SKM-1 treated with dmso at 0.1 percent for 144 hours (cell line): ENCODE data around the gene PYGB.
"Not testable (repeated sequence)": the region's sequence is repeated elsewhere in the genome, so short reads cannot be mapped to it uniquely, and the experiment has no call there.

ENCODE experiments used
- DNase-seq: peaks from one replicate; lab custom pipeline; 2025; ENCODE audit not compliant: unreplicated experiment; lab: John Stamatoyannopoulos, UW

PYGB gene

DNA sequence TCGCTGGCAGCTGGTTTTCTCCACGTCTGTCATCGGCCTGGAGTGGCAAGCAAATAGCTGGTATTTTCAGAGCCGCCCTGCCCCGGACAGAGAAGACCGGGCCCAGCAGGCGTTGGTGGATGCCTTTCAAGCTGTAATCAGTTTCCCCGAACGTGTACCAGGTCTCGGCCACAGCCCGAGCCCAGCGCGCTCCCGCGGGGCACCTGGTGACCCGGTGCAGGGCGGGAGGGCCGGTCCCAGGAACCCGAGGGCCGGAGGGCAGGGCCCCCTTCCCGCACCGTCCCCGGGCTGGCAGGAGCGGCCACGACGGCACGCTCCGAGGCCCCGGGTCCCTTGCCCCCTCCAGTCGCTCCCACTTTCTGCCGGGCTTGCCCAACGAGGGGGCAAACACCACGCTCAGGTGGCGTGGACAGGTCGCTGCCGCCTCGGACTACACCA, 348 bp upstream of the PYGB start:
- DNase-seq: no peak

- no peak for DNase-seq
Measured at GRCh38 chr20:25248786-25249172, 894 bp downstream of the PYGB start.

DNA sequence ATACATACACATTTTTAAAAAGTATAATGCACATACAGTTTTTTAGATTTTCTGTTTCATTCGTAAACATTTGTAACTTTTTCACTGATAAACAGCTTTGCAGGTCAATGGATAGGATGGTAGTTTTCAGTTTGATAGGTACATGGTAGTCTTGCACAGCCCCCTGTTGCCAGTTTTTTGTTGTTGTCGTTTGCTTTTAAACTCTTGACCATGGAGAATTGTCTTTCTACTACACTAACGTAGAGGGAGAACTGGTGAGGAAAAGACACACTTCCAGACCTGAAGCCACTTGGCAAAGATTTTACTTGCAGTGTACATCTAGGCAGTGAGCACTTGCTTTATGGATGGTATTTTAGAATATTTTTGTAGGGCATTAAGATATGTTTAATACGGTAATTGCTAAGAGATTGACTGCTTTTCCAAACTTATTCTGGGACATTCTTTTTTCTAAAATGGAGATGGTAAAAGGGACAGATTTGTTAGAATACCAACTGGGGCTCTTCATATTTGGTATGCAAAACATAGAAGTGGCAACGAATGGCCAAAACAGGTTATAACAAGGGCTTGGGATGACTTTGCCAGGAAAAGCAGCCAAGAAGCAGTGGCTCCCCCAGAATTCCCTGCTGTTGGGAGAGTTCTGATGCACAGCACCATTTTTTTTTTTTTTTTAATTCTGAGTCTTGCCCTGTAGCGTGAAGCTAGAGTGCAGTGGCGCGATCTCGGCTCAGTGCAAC, 1.5 kb downstream of the PYGB start:
- DNase-seq: no peak

GRCh38 chr20:25250508-25250907, 2.6 kb downstream of the PYGB start:
- no peak for DNase-seq

- no peak for DNase-seq
Measured at GRCh38 chr20:25251019-25251418, 3.1 kb downstream of the PYGB start.

- DNase-seq: no peak
Measured at GRCh38 chr20:25251558-25251957, 3.7 kb downstream of the PYGB start.

- DNase-seq: no peak
Measured at GRCh38 chr20:25252230-25252651, 4.4 kb downstream of the PYGB start.

DNA sequence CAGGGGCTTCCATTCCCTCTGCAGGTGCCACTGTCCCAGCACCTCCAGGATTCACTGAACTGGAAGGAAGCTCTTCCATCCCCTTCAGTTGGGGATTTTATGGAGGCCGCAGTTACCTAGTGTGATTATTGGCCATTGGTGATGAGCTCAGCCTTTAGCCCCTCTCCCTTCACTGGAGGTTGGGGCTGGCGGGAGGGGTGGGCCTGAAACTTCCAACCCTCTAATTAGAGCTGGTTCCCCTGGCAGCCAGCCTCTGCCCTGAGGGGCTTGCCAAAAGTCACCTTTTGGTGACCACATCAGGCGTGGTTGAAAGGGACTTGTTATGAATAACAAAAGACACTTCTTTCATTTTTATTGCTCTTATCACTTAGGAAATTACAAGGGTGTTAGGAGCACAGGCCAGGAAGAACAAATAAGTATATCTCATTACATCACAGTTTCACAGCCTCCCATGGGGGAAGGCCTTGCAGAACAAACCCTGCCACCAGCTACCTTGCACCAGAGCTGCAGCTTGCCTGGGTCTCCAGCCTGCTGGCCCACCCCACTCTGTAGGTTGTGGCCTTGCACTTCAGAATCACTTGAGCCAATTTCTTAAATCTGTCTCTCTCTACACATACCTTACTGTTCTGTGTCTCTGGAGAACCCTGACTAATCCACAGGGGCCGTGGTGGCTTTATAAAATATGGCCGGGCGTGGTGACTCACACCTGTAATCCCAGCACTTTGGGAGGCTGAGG, 5.0 kb downstream of the PYGB start:
- DNase-seq: no peak

GRCh38 chr20:25253606-25254275, 5.9 kb downstream of the PYGB start:
- DNase-seq: no peak

DNA sequence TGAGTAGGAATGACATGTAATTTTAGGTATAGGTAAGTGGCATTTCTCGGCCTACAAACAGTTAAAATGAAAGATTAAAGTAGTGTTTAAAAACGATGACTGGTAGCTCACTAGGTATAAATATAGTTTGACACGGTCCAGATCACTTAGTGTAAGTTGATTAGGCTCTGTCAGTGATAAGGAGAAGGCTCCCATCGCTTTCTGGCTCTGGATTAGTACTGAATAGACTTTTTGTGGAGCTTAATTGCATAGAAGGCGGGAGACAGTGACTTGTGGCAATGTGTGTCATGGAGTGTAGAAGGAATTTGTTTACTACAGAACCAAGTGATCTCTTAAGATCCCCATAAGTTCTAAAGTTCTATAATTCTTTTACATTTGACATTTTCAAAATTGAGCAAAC, 6.7 kb downstream of the PYGB start:
- DNase-seq: no peak

DNA sequence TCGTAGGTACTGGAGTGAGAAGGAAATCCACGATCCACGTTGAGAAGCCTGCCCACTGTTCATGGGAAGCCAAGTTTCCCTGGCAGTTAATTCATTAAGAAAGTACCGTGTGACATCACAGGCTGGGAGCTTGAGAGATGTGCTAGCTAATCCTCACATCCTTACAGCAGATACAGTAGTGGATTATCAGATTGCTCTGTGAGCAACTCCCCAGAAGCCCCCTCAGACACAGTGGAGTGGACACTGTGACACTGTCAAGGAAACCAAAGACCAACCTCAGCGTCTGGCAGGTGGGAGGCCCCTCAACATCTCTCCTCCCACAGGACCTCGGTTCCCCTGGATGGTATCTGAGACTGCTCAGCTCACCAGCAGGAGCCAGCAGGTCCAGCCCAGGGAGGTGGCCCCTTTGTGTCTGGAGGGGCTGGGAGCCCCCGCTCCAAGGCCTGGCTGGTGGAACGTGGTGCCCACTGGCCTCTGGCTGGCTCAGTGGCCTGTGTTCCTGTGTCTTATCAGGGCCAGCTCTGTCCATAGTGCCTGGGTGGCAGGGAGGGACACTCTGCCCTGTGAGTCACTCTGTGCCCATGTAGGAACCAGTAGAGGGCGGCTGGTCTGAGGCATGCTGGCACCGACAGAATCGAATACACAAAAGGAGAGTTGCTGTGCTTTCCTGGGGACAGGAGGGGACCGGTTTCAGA, 7.2 kb downstream of the PYGB start:
- DNase-seq: no peak

DNA sequence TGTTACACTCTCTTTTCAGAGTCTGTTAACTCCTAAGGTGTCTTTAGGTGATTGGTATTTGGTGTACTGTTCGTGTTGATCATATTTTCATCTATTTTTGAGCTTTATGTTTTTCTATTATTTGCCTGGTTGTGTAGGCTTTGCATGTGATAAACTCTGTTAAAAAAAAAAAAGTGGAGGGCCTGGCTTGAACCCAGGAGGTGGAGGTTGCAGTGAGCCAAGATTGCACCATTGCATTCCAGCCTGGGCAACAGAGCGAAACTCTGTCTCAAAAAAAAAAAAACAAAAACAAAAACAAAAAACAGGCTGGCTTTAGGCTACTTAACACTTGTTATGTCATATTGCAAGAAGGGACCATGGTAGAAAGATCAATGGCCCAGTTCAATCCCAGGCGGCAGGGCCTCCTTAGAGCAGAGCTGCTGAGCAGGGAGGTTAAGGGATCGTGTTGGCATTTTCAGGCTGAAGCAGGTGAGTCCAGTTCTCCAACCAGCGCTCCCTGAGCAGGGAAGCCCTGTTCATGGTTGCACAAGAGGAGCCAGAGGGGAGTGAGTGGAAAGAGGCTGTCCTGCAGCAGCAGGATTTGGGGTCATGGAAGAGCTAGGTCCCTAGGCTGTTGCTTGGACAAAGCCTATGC, 8.5 kb downstream of the PYGB start:
- no peak for DNase-seq

GRCh38 chr20:25257130-25257529, 9.2 kb downstream of the PYGB start:
- DNase-seq: no peak

DNA sequence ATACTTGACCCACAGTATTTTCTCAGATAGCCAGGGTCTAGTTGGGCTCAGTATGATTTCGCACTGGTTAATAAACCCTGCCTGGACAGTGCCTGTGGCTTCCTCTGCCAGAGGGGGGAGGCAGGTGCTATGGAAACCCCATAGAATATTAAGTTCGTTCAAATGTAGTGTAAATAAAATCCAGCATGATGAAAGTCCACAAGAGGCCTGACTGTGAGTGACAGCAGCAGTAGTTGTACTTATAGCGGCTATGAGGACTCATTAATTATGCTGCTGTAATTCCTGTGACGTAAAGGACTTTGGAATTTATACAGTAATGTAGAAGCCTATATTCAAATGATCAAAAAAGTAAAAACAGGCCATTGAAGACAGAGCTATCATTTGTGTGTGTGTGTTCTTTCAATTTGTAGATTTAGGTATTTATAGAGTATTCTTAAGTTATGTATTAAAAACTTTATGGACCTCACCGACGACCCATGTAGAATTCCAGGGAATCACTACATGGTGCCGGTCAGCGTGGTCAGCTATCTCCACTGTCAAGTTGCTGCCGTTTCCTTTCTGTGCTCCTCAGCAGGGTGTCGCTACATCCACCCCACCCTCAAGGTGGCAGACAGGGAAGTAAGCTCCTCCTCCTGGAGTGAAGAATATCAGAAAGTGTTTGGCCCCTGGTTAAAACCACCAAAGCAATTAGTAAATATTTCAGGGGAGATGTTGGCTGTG, 10.0 kb downstream of the PYGB start:
- DNase-seq: no peak

GRCh38 chr20:25258476-25258805, 10.6 kb downstream of the PYGB start:
- DNase-seq: no peak

- DNase-seq: no peak
Measured at GRCh38 chr20:25258828-25259227, 10.9 kb downstream of the PYGB start.

DNA sequence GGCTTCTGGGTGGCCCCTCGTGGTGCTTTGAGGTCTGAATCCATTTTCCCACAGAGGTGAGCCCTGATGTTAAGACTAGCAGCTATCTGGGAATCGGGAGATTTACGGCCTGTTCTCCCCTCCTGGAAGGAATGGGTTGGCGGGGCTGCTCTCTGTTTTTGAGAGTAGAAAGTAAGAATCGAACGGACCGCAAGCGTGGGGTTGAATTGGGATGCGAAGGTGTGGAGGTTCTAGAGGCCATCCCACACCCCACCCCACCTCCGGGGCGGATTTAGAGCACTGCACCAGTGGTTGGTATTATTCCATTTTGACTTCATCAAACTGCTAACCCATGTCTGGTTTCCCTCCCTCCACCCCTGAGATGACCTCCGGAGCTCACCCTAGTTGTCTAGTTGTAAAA, 11.5 kb downstream of the PYGB start:
- no peak for DNase-seq

- no peak for DNase-seq
Measured at GRCh38 chr20:25259788-25260254, 11.9 kb downstream of the PYGB start.

DNA sequence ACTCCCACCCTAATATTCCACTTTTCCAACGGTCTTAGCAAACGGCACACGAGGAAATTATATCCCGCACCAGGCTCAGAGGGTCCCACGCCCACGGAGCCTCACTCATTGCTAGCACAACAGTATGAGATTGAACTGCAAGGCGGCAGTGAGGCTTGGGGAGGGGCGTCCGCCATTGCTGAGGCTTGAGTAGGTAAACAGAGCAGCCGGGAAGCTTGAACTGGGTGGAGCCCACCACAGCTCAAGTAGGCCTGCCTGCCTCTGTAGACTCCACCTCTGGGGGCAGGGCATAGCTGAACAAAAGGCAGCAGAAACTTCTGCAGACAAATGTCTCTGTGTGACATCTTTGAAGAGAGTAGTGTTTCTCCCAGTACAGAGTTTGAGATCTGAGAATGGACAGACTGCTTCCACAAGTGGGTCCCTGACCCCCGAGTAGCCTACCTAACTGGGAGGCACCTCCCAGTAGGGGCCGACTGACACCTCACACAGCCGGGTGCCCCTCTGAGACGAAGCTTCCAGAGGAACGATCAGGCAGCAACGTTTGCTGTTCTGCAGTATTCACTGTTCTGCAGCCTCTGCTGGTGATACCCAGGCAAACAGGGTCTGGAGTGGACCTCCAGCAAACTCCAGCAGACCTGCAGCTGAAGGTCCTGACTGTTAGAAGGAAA, 13.0 kb downstream of the PYGB start:
- not testable (repeated sequence) for DNase-seq
